GM21786 (cell line): ENCODE measurements around the gene FGFRL1.

Source experiments
- ATAC-seq: cut with Tn5 transposase; IDR thresholded peaks from one replicate; pipeline ENCODE4 v1.9.1; 2021; ENCODE audit not compliant: unreplicated experiment

The FGFRL1 gene

GRCh38 chr4:1021386-1022050 lies 10.1 kb downstream of the FGFRL1 start:
- ATAC-seq = peak; percentile 91

GRCh38 chr4:1022051-1022738 lies 10.8 kb downstream of the FGFRL1 start:
- ATAC-seq = no peak

GRCh38 chr4:1022739-1023066 lies 11.3 kb downstream of the FGFRL1 start:
- no peak for ATAC-seq

- no peak for ATAC-seq
These were observed 11.7 kb downstream of the FGFRL1 start for GRCh38 chr4:1023075-1023640.

GRCh38 chr4:1023895-1024740 lies 12.7 kb downstream of the FGFRL1 start:
- ATAC-seq = no peak

GRCh38 chr4:1024882-1025545 lies 13.6 kb downstream of the FGFRL1 start:
- no peak for ATAC-seq

- peak; percentile 42 for ATAC-seq
These were observed 14.7 kb downstream of the FGFRL1 start for GRCh38 chr4:1026115-1026514.

- ATAC-seq = no peak
These were observed 15.9 kb downstream of the FGFRL1 start for GRCh38 chr4:1027219-1027914.

GRCh38 chr4:1027915-1028238 lies 16.5 kb downstream of the FGFRL1 start:
- no peak for ATAC-seq

- ATAC-seq = no peak
These were observed 17.3 kb downstream of the FGFRL1 start for GRCh38 chr4:1028574-1029220.

- no peak for ATAC-seq
These were observed 18.1 kb downstream of the FGFRL1 start for GRCh38 chr4:1029529-1029928.

GRCh38 chr4:1030031-1030430 lies 18.6 kb downstream of the FGFRL1 start:
- no peak for ATAC-seq

GRCh38 chr4:1030559-1030958 lies 19.1 kb downstream of the FGFRL1 start:
- ATAC-seq = no peak

GRCh38 chr4:1031346-1031745 lies 19.9 kb downstream of the FGFRL1 start:
- ATAC-seq = no peak

GRCh38 chr4:1031956-1032795 lies 20.8 kb downstream of the FGFRL1 start:
- no peak for ATAC-seq

- no peak for ATAC-seq
These were observed 21.4 kb downstream of the FGFRL1 start for GRCh38 chr4:1032861-1033260.

- ATAC-seq = no peak
These were observed 22.6 kb downstream of the FGFRL1 start for GRCh38 chr4:1033840-1034551.

- ATAC-seq = no peak
These were observed 24.1 kb downstream of the FGFRL1 start for GRCh38 chr4:1035510-1035909.

GRCh38 chr4:1036095-1036494 lies 24.7 kb downstream of the FGFRL1 start:
- no peak for ATAC-seq
